Mucosa of gallbladder (tissue), 1 donor: ENCODE results near the gene IGF1R. TPM values are rescaled to one million over a fixed set of nuclear protein-coding genes. Genes with fewer than 3 reads are reported as not detected.

Experiments
- DNase-seq: peaks from one replicate; pipeline ENCODE4 v3.0.0-alpha.2; 2020; ENCODE audit warnings: low spot score
- total RNA-seq: library from RNA; stranded (reverse); gene quantifications from one replicate; pipeline ENCODE4 v1.2.1, GENCODE V29; 2021
- donor health status: DM: no; HTN: no; CAD: no.

IGF1R gene
- total RNA-seq, 1 donor from 2014 or later: 46.9 TPM

DNA sequence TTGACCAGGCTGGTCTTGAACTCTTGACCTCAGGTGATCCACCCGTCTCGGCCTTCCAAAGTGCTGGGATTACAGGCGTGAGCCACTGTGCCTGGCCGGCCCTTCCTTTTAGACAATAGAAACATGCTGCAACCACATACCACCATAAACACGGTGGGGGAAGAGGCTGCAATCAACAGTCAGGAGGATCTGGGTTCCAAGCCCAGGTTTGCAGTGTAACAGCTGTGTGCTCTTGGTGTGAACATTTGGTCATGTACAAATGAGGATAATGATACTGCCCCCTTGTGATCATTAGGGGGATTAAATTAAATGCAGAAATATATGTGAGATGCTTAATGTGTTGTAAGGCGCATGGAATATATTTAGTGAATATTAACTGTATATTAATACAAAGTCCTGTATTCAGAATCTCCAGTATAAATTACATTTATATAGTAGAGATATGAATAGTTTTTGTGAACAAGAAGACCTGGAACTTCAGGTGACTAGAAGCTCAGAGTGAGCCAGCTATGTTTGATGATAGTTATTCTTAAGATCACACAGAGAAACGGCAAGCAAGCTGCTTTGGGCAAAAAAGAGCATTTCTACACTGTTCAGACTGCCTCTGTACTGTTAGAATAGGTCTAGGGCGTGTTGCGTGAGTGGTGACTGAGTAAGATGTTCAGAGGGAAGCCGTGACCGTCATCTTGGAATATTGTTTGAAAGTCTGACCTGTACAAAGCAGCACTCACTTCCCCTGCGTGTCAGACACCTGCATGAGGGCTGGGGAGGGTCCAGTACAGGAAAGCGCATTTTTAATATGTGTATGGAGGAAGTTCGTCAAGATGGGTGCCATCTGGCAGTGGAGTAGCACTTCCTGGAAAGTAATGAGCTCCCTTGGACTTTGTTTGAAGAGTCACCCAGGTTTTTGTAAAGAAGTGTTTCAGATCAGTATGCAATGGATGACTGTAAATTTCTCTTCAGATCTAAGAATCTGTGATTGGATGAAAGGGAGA is 233.5 kb downstream of the IGF1R start:
- DNase-seq: no peak

- DNase-seq: no peak
Measured at GRCh38 chr15:98883478-98883877, 235.1 kb downstream of the IGF1R start.

DNA sequence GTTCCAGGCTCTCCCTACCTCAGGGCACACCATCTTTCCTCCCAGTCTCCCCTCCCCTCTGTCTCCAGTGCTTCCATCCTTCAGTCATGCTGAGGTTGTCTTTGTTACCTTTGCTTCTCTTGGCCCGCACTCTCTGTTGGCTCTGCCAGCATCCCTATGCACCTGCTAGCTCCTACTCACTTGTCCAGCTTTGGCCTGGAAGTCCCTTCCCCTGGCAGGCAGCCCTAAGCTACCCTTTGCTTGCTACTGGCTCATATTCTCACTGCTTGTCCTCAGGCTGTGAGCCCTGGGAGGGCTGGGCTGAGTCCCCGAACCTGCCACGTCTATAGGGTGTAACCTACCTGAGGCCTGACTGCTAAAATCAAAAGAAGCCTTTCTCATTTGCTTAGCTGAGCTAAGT is 236.6 kb downstream of the IGF1R start:
- no peak for DNase-seq

DNA sequence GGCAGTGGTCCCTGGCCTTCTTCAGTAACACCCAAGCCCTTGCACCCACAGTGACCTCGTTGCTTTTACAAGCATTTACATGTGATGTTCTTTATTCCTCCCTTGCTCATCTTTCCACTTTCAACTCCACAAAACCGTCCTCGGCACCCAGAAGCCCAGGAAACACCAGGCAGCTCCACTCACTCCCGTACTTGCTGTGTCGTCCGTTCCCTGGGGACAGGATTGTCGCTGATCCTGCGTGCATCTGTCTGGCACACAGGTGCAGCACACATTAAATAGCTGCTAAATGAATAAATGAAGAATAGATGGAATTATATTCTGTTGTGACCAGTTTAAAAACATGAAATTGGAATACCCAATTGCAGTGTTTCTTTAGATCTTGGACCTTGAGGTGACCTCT is 239.6 kb downstream of the IGF1R start:
- no peak for DNase-seq

- no peak for DNase-seq
Measured at GRCh38 chr15:98888820-98889479, 240.6 kb downstream of the IGF1R start.

DNA sequence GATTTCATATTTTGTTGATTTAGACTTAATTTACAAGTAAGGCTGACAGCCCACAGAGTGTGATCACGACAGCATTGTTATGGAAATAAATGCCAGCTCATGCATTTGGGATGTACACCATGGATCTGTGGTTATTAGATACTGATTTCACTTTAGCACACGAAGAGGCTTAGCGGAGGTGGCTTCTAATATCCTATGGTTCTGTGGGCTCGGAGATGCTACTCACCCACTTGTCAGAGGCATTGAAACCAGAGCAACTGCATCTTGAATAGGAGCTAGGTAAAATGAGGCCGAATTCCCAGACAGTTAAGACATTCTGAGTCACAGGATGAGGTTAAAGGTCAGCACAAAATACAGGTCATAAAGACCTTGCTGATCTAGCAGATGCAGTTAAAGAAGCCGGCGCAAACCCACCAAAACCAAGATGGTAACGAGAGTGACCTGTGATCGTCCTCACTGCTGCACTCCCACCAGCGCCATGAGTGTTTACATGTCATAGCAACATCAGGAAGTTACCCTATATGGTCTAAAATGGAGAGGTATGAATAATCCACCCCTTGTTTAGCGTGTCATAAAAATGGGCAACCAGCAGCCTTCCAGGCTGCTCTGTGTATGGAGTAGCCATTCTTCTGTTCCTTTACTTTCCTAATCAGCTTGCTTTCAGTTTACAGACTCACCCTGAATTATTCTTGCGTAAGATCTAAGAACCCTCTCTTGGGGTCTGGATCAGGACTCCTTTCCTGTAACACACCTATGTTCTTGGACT is 241.8 kb downstream of the IGF1R start:
- no peak for DNase-seq

DNA sequence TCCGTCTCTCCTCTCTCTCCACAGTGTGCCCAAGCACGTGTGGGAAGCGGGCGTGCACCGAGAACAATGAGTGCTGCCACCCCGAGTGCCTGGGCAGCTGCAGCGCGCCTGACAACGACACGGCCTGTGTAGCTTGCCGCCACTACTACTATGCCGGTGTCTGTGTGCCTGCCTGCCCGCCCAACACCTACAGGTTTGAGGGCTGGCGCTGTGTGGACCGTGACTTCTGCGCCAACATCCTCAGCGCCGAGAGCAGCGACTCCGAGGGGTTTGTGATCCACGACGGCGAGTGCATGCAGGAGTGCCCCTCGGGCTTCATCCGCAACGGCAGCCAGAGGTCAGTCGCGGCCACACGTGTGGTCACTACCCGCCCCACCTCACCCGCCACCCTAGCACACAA is 243.0 kb downstream of the IGF1R start:
- no peak for DNase-seq

DNA sequence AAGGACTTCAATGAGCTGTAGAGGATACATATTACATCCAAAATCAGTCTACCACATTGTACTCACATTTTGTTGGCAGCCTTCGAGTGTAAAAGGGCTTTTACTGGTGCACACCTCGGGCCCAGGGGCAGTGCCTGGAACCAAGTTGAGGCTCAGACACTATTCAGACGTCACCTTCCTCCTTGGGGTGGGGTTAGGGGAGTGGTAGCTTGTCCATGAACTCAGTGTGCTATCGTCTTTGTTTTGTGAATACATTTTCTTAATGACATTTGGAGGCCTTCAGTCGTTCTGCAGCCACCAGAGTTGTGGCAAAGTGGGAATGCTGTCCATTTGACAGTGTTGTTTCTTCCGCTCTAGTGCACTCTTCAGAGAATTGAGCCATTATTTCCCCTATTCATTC is 245.1 kb downstream of the IGF1R start:
- DNase-seq: no peak

- DNase-seq: no peak
Measured at GRCh38 chr15:98894312-98894711, 246.0 kb downstream of the IGF1R start.

DNA sequence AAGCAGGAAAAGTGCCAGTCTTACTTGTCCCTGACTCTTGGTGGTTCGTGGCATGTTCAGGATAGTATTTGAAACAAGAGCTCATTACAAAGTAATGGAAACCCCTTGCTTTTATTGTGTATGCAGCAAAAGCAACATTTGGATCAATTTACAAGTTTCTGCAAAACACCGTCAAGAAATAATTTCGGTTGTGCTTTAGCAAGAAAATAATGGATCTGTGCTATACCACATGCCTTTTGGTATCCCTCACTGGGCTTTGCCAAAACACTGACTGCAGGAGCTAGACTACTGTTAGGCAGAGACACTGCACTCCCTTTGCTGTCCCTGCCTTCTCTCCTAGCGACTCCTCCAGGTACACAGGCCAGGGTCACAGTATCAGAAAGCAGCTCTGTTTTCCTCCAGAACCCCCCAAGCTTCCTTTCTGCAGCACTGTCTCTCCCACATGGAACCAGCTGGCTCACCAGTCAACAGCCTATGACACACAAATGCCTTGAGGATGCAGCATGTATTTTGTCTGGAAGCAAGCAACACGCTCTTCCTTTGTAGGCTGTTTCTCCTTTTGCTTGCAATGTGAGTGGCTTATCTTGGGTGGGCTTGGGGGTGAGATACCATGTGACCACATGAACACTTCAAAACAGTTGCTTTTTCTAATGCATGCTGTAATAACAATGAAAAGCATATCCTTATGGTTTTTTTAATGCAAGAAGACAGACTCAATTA is 247.8 kb downstream of the IGF1R start:
- no peak for DNase-seq

DNA sequence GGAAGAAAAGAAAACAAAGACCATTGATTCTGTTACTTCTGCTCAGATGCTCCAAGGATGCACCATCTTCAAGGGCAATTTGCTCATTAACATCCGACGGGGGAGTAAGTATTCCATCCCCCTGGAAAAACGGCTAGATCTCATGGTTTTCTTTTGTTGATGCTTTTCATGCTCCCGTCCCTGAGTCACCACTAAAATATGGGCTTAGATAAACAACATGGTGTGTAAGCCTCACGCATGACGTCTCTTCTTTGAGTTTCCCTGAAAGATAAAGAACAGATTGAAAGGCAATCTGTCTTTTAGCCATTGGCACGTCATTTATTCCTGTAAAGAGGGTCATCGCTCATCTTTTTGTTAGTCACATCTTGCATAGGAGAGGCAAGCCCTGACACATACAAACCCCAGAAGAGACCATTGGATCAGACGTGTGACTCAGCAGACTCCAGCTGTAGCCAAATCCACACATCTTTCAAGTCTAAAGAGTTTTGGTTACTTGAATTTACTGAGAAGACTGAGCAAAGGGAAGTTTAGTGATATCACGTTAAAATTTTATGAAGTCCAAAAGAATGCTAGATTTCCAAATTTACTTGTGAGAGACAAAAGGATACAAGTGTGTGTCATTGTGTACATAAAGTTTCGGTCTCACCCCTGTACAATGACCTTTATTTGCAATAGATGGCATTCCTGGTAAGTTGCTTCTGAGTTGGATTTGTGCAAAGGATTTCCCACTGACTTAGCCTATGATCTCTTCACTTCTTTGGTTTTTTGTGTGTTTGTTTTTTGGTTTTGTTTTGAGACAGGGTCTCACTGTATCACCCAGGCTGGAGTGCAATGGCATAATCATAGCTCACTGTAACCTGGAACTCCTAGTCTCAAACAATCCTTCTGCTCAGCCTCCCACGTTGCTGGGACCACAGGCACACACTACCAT is 248.7 kb downstream of the IGF1R start:
- DNase-seq: no peak

DNA sequence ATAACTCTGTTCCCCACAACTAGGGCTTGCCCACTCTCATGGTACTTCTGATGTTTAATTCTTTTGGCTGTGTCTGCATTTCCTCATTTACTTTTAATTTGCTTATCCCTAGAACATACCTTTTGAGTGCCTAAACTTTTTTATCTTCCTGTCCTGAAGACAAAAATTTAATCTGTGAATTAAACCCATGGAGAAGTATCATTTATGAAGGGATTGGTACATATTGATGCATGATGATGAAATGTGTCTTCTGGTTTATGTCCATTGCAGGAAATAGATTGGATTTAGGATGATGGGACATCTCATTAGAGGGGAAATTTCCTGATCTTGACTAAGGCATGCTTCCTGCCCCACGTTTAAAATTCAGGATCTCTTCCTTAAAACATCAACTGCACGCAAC is 249.8 kb downstream of the IGF1R start:
- no peak for DNase-seq

- DNase-seq: no peak
Measured at GRCh38 chr15:98899272-98900021, 251.1 kb downstream of the IGF1R start.

DNA sequence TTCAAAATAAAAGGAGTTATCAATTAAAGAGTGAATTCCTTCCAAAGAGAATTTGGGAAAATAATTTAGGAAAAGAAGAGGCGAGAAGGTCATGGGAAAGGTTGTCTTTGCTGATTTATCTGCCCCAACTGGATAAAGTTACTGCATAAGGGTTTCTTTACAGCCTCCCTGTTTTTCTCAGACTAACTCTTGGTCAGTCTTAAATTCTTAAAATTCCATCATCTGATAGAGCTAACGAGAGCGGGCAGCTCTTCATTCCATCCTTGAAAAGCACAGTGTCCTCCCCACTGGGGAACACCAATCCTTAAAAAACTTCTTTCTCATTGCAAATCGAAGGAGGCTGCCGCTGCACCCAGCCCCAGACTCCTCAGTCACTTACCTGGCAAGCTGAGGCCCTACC is 252.0 kb downstream of the IGF1R start:
- DNase-seq: no peak

DNA sequence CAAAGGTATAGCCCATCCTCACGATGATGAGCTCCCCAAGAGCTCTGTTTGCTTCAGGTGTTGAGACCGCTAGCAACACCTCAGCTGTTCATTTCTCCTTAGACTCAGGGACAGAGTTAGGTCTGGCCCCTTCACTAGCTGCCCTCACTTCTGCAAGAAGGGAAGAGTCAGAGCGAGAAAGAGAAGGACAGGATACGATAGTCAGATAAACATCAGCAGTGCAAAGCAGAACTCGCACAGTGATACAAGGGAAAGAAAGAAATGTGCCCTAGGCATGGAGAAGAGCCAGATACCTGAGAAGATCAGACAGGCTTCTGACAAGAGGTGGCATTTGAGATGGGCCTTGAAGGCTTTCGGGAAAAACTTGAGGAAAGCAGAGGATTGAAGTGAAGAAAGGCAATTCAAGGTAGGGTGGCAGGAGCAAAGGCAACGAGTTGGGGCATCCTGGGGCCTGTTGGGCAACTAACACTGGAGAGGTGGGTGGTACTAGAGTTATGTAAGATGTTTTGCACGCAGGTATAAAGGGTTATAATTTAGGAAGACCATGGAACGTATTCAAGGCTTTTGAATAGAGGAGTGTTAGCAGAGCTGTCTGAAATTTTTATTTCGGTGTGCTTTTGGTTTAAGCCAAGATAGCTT is 253.2 kb downstream of the IGF1R start:
- no peak for DNase-seq

DNA sequence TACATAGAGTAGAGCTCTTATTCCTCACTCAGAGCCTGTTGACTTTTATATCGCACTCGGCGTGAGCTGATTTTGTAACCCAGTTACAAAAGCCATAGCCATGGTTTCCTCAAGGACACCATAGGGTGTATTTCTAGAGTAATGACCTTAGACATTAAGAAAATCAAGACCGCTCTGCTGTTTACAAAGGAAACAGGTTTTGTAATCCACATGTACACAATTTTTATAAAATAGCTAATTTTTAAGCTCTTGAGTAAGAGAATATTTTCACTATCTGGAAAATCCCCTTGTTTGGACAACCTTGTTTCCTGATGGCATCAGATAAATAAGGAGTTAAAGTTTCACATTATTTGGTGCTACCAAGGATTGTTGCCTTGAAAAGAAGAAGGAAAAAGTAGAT is 254.6 kb downstream of the IGF1R start:
- no peak for DNase-seq

DNA sequence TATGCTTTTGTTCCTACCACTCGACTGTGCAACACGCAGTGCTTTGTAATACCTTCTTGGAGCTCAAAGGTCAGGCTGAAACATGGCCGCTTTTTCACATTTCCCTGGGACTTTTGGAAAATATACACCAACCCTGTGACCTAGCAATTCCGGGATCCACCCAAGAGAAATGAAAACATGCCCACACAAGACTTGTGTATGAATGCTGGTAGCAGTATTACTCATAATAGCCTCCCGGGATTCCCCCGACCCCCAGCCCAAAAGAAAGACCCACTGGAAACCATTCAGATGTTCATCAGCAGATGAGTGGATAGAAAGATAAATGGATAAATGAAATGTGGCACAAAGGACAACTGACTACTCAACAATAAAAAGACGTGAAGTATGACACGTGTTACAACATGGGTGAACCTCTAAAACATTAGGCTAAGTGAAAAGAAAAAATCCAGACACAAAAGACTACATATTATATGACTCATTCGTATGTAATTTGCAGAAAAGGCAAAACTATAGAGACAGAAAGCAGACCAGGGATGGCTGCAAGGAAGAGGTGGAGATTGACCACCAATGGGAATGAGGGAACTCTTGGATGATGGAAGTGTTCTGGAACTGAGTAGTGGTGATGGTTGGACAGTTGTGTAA is 255.2 kb downstream of the IGF1R start:
- no peak for DNase-seq

DNA sequence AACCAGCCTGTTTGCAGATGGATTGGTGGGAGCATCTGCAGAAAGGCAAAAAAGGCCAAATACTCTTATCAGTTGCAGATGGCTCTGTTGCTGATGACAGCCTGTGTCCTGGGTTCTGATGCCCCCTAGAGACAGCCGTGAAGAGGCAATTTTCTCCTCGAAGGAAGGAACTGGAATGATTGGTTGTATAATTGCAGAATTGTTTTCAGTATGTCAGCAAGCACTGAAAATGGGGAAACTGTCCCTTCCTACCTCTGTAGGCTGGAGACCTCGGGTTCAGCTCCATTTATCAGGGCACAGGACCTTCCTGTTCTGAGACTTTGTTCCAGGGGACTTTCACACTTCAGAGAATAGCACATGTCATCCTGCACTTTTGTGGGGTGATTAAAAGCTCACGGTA is 256.2 kb downstream of the IGF1R start:
- no peak for DNase-seq
